DND-41 (cell line): ENCODE measurements around the gene ZNF521.

Source experiments
- CTCF ChIP-seq: IDR thresholded peaks from 2 replicates; pipeline ENCODE4 v1.5.1; 2012; ENCODE audit warnings: borderline replicate concordance, low read length, moderate library complexity, mild to moderate bottlenecking; ENCODE audit not compliant: poor library complexity, severe bottlenecking; ENCODE audit errors: extremely low read depth
- EZH2 ChIP-seq: IDR thresholded peaks from 3 replicates; pipeline ENCODE4 v1.6.1; 2012; ENCODE audit warnings: borderline replicate concordance, low read depth, mild to moderate bottlenecking, moderate library complexity, low read length, inconsistent platforms; ENCODE audit not compliant: severe bottlenecking

GRCh38 chr18:25335062-25335461 is 16.9 kb downstream of the ZNF521 start:
- TF ChIP-seq CTCF: no peak
- TF ChIP-seq EZH2: no peak
